ENCODE data around the gene PDLIM3.
A peak's percentile ranks its signal among the peaks of the same experiment; 100 is the strongest.

Gene PDLIM3

GRCh38 chr4:185471235-185472102 is 63.8 kb downstream of the PDLIM3 start, which contains the start of gene CCDC110 (continued):
- TF ChIP-seq ZNF280D (tag by site-specific recombination; IDR thresholded peaks at IDR 0.05) (no peak), RBAK (tag by site-specific recombination; IDR thresholded peaks at IDR 0.05) (no peak), ZNF621 (tag by site-specific recombination; IDR thresholded peaks at IDR 0.05) (no peak), ZNF626 (tag by site-specific recombination; IDR thresholded peaks at IDR 0.05) (no peak), PRDM1 (tag by site-specific recombination; IDR thresholded peaks at IDR 0.05) (peak; percentile 66), ZNF248 (tag by site-specific recombination; IDR thresholded peaks at IDR 0.05) (no peak), ZNF16 (tag by site-specific recombination; IDR thresholded peaks at IDR 0.05; ENCODE audit: low read depth) (no peak), ZBTB6 (tag by site-specific recombination; IDR thresholded peaks at IDR 0.05) (no peak), ZNF394 (tag by site-specific recombination; IDR thresholded peaks at IDR 0.05; ENCODE audit: borderline replicate concordance) (no peak), BCL6B (tag by site-specific recombination; IDR thresholded peaks at IDR 0.05) (no peak), BCL11A (tag by site-specific recombination; IDR thresholded peaks at IDR 0.05; ENCODE audit: low read depth) (no peak), HOXC10 (CRISPR knock-in tag; IDR thresholded peaks at IDR 0.05) (no peak), ZBTB17 (tag by site-specific recombination; IDR thresholded peaks at IDR 0.05) (no peak; the same call in 1 of the 2 replicates), ZFP41 (tag by site-specific recombination; IDR thresholded peaks at IDR 0.05; ENCODE audit: borderline replicate concordance) (no peak), EGR2 (tag by site-specific recombination; IDR thresholded peaks at IDR 0.05; ENCODE audit: low read depth) (no peak), ZNF214 (tag by site-specific recombination; IDR thresholded peaks at IDR 0.05; ENCODE audit: borderline replicate concordance) (no peak), ZNF174 (tag by site-specific recombination; IDR thresholded peaks at IDR 0.05) (no peak), ZNF692 (tag by site-specific recombination; IDR thresholded peaks at IDR 0.05) (no peak), ZNF114 (tag by site-specific recombination; IDR thresholded peaks at IDR 0.05) (no peak), ZNF433 (tag by site-specific recombination; IDR thresholded peaks at IDR 0.05; ENCODE audit: low read depth) (no peak), ZNF629 (tag by site-specific recombination; IDR thresholded peaks at IDR 0.05) (no peak), ZFP69B (tag by site-specific recombination; IDR thresholded peaks at IDR 0.05) (no peak), HOXA7 (CRISPR knock-in tag; IDR thresholded peaks at IDR 0.05; ENCODE audit: borderline replicate concordance) (no peak), OVOL3 (tag by site-specific recombination; IDR thresholded peaks at IDR 0.05) (no peak), ZIC2 (tag by site-specific recombination; IDR thresholded peaks at IDR 0.05) (peak; percentile 40; the same call in 1 of the 2 replicates), ZNF37A (tag by site-specific recombination; IDR thresholded peaks at IDR 0.05) (no peak), PRDM2 (tag by site-specific recombination; IDR thresholded peaks at IDR 0.05; ENCODE audit: borderline replicate concordance) (no peak), ZNF792 (tag by site-specific recombination; IDR thresholded peaks at IDR 0.05) (no peak)

Data from HEK293 (cell line).